ENCODE data around the gene CCNY.

CCNY gene

DNA sequence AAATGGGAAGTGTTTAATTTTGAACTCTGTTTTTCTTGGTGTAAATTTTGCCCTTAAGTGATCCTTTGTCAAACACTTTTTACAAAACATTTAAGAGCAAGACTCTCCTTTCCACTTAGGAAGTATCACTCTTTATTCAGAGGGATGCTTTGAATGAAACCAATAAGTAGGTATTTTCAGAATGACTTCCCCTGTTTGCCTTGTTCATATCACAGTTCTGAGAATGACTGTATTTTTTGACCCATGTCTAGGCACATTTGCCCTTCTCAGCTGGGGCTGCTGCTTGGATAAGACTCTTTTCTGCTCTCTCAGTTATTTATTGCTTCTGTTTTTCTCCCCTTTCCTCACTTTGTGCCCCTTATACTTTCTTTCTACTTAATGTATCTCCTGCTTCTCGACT, 98.2 kb downstream of the CCNY start:
- no peak for FAIRE-seq

DNA sequence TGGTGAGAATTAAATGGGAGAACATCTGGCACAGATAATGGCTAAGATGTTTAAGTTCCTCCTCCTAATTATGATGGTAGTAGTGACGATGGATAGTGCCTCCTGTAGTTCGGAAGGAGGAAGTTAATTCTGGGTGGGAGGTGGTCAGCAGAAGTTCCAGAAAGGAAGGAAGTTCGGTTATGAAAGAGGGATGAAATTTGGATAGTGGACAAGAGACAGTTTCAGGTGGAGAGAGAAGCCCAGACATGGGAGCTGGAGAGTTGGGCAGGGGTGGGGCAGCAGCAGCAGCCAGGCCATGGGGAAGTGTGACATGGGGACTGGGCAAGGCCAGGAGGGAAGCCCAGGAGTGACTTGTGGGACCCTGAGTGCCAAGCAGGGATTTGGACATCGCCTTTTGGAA, 99.5 kb downstream of the CCNY start:
- no peak for FAIRE-seq

DNA sequence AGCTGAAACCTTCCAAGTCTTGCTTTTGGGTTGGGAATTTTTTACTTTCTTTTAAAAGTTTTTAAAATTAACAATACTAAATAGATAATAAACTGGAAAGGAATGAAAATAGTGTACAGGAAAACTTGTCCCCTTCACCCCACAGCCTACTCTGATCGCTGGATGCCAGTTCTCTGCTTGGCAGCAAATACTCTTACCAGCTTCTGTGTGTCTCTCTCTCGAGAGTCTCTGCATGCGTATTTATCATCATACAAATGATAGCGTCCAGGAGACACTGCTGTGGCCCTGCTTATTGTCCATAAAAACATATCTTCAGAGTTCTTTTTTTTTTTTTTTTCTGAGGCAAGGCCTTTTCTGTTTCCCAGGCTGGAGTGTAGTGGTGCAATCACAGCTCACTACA, 101.5 kb downstream of the CCNY start:
- FAIRE-seq = no peak

DNA sequence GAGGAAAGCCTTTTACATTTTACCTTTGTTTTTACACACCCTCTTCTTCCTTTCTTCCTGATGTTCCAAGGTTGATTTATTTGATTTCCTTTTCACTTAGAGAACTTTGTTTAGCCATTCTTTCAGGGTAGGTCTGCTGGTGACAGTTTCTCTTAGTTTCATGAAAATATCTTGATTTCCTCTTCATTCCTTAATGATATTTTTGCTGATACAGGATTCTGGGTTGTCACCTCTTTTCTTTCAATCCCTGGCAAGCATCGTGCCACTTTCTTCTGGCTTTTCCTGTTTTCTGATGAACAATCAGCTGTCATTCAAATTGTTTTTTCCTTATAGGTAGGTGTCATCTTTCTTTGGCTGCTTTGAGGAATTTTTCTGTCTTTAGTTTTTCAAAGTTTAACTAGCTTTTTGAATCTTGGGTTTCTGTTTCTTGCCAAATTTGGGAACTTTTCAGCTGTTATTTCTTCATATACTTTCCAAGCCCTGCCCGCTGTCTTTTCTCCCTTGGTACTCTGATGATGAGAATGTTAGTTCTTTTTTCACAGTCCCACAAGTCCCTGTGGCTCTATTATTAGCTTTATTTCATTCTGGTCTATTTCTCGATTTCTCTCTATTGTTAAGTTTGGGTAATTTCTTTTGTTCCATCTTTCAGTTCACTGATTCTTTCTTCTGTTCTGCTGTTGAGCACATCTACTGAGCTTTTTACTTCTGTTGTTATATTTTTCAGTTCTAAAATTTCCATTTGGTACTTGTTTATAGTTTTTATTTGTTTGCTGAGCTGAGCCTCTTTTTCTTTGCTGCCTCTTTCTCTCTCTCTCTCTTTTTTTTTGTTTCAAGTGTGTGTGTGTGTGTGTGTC, 102.6 kb downstream of the CCNY start:
- FAIRE-seq = no peak

DNA sequence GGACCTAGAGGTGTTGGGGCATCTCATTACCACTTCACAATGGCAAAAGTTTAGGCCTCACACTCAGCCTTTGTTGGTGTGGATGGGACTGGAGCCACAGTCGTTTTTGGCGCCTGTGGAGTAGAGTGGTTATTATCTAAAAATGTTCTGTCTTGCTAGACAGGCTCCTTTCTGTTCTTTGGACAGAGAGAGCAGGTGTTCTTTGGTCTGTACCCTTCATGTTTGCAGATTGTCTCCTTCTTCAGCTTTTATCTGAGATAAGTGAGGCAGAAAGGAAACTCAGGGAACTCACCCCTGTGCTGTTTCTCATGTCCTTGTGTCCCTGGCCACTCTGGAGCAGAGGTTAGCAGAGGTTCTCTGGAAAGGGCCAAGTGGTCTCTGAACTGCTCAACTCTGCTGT, 103.7 kb downstream of the CCNY start:
- FAIRE-seq = no peak

DNA sequence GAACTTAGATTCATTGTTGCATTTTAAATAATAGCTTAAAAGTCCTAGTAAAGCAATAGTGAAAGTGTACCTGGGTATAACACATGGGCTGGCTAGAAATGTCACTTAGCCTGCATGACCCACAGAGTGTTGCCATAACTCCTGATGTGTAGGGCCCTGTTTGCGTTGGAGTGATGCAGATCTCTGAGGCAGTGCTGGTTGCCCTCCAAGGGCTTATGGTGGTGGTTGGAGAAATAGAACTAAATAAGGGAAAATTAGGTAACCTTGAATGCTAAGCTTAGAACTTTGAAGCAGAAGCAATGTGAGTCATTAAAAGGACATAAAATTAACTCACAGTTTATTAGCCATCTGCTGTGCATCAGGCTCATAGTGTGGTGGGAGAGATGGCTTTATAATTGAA, 105.7 kb downstream of the CCNY start:
- no peak for FAIRE-seq

DNA sequence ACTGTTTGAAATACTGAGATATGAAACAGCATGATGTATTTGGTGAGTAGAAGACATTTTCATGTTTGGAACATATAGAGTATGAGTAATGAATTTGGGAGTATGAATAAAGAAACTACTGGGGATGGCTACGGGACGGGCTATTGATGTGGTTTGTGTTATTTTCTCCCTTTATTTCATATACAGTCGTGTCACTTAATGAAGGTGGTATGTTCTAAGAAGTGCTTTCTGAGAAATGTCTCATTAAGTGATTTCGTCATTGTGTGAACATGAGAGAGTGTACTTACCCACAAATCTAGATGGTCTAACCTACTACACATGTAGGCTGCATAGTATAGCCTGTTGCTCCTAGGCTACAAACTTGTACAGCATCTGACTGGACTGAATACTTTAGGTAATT, 106.3 kb downstream of the CCNY start:
- FAIRE-seq = no peak

DNA sequence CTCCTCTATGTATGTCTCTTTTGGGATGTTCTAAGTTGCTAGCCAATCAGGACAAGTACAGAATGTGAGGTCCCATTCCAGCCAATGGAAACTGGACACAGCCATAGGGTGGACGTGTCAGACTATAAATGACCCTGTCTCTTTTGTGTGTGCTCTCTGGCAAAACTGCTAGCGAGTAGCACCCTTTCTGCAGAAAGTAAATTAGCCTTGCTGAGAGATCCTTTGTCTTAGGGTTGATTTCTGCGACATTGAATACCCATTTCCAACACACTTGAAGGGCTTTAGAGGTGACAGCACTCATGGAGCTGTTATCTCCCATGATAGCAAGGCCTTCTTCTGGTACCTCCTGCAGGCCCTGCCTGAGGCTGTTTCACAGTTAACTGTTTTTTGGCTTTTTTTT, 107.5 kb downstream of the CCNY start:
- no peak for FAIRE-seq

DNA sequence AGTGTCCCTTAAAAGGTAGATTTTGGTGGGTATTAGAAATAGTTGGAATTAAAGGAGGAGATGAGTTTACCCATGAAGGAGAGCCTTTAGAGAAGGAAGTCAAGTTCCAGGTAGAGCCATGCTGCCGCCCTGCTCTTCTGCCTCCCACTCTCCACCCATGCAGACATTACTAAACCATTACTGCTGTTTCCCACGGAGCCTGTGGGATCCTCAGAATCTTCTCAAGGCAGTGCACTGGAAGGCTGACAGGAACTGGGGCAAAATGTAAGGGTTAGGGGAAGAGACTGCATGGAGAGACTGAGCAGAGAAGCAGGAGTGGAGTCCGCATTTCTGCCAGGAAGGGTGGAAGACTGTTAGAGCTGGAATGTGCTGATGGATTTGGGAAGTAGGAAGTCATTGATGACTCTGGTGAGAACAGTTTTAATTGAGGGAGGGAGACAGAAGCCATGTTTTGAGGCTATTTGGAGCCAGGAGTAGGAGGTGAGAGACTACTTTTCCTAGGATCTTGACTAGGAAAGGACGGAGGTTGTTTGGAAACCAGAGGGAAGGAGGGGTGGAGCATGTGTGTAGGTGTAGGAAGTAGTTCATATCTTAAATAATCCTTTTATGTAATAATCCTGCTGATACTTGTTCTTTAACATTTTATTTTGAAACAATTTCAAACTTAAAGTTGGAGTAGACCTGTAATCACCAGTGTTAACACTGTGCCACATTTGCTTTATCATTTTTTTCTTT, 109.0 kb downstream of the CCNY start:
- no peak for FAIRE-seq

DNA sequence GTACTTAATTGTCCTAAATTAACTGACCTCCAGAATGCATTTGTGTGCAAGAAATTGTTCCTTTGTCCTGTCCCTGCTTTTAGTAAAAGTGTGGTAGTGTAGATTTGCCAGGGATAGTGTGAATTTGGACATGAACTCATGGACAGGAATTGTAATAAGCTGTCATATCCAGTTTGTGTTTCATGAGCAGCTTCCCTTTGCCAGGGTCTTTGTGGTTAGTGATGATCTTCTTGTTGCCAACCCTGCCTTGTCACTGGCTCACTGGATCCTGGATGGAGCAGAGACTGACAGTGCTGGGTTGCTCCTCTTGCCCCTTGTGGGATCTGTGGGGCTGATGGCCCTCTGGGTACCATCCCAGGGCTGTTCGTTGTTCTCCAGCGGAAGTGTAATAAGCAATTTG, 110.1 kb downstream of the CCNY start:
- FAIRE-seq = no peak

DNA sequence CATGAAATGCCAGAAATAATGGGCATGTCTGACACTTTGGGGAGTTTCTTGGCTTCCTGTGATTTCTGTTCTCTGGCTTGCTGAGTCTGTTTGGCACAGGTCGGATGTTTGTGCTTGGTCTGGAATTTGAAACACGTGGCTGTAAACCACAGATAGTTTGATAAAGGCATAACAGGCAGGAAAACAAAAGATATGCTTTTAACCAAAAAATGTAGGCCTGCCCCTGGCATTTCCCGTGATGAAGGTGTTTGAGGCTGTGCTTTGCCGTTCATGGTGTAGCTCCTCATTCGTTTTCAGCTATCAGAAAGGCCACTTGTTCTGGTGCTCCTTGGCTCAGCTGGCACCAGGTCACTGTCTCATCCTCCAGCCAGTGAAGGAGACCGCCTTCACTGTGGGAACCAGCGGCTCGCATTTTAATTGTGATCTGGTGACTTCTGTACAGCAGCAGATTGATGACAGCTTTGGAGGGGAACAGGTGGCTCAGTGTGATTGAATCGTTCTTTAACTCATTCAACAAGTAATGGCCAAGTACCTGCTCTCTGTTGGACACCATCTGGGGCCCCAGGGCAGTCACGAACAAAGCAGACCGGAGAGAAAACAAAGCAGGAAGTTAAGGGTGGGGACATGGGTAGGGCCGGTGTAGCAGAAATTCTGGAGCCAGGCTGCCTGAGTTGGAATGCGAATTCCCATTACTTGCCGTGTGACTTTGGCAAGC, 111.5 kb downstream of the CCNY start:
- FAIRE-seq = no peak

DNA sequence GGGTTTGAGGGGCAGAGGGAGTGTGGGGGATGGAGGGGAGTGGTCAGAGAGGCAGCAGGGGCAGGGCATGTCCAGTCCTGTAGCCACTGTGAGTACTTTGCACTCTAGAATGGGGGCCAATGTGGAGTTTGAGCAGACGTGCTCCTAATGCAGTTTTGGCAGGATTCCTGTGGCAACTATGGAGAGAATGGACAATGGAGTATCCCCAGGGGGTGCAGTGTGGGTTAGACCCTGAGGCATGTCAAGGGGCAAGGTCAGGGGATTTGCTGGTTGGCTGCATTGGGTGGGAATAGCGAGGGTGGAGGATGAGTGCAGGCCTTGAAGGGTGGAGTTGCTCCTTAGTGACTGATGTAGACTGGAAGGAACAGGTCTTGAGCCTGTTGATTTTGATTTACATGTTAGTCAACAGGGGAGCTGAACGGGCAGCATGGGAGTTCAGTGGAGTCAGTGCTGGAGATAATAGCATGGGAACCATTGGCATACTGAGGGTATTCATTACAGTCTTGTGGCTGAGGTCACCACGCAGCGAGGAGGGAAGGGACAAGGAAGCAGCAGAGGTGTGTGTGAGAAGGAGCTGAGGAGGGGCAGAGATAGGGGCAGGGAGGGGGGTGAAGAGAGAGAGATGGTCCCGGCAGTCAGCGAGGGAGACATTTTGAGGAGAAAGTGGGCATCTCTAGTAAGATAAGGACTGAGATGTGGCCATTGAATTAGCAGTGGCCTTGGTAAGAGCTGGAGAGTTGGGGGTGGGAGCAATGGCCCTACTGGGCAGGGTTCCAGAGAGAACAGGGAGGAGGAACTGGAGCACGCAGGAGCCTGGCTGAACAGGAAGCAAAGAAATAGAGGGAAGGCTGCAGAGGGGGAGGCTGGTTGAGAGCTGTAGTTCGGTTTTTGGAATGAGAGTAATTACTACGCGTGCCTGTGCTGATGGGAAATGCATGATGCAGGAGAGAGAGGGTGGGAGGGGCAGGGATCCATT, 112.7 kb downstream of the CCNY start:
- FAIRE-seq = no peak

DNA sequence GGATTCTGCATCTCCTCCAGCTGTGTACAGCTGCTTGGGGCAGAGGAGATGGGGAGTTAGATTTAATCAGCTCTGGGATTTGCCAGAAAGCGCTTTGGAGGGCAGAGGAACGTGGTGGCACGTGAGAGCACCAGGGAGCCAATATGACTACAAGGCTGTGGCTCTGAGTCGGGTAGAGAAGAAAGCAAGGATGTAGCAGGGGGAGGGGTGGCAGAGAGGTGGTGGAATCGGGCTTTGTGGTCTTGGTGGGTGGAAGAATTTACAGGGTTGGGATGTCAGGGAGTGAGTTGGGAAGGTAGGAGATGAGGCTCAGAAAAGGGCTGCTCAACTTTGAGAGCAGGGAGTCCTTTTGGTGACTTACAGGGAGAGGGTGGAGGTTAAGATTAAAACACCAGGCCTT, 113.6 kb downstream of the CCNY start:
- FAIRE-seq = no peak

DNA sequence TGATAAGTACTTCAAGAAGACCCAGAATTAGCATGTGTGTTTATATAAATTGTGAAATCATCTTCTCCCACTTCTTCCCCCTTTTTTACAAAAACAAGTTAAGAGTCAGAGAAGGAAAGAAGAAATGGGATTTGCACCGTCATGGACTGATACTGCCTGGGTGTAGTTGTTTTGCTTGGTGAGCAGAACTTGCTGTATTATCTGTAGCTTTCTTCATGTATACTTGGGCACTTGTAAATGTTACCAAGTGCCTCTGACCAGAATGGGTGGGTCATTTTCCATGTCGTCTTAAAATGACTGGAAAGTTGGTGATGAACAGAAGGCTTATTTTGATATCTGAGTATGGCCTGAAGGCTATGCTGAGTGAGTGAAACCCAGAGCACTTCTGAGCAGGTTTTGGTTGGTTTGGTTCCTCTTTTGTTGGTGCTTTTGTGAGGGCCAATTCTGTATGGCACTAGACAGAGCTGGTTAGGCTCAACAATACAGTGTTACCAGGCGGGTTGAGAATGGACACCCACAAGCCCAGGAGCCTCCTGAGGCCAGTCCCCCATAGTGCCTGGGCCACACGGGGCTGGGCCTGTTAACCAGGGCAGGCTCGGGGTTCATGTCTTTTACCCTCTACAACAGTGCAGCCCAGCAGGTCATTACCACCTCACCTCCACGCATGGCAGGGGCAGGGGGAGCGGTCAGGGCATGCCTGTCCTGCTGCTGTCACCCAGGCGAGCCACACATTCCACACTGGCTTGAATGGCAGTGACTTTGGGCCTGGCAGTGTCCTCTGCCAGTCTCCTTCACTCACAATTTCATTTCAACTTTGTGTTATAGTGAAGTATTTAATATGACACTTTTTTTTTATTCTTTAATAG, 115.1 kb downstream of the CCNY start:
- no peak for FAIRE-seq

DNA sequence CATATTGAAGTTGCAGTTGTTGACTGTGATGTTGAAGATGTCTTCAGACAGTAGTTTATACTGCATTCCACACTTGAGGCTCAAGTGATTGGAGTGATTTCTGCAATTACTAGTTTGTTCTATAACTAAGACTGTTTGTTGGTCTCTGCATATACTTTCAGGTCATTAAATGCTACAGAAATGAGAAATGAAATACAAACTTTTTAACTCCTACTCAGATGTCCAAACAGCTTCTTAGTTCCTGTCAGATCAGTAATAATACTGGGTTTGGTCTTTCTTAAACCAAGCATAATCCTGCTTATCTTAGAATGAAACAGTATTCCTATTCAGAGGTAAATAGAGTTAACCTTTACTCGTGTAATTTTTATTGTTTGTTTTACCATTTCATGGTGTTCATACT, 115.9 kb downstream of the CCNY start:
- FAIRE-seq = no peak

DNA sequence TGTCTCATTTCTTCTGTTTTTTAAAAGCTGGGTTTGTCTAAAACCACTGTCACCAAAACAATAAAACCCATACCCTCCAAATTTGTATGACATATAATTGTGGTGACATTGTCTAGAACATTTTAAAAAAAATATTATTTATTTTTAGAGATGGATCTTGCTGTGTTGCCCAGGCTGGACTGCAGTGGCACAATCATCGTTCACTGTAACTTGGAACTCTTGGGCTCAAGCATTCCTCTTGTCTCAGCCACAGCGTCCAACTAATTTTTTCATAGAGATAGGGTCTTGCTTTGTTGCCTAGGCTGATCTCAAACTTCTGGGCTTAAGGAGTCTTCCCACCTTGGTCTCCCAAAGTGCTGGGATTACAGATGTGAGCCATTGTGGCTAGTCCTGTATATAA, 116.5 kb downstream of the CCNY start:
- no peak for FAIRE-seq

DNA sequence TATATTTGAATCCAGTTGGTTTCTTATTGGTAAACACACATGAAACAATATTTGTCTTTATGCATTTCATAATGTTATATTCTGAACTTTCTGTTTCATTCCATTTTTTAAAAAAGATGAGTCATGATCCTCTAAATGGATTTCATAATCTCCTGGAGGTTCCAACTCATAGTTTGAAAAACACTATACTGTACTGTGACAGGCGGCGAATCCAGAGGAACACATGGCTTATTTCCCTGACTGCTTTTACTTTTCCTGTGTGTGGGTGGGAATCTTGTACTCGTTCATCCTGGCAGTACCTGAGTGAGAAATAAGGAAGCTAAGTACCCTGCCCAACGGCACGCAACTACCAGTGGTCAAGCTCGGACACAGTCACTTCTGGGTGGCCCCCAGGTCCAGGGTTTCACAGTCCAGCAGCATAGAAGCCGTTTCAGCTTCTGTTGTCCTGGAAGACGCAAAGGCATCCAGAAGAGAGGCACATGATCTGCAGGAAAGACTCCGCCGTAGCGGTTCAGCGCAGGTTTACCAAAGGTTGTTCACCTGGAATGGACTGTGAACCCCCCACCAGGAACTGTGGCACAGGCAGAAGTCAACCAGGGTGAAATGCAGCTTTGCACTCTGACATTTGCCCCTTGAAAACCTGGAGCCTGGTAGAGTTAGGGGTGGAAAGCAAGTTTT, 117.7 kb downstream of the CCNY start:
- FAIRE-seq = no peak

DNA sequence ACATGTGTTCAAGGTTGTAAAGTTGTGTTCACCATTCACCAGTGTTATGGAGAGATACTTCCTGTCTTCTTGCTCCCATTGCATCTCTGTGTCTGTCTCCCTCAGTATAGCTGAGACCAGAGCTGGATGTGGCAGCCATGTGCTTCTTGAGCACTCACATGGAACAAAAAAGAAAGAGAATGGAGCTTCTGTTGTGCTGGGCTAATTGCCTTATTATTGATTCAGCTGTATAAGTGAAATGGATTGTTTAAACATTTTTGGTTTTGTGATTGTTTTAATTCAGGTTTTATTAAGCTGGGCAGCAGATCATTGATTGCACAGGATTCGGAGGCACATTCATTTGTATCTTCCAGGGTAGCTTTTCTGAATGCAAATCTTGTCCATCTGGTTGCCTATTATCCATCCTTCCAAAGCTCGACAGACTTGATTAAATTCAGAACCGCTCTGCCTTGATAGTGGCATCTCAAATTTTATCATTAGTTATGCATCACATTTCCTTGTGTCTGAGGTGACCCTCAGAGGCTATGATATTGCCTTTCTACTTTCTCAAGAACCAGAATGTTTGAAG, 119.9 kb downstream of the CCNY start:
- no peak for FAIRE-seq

DNA sequence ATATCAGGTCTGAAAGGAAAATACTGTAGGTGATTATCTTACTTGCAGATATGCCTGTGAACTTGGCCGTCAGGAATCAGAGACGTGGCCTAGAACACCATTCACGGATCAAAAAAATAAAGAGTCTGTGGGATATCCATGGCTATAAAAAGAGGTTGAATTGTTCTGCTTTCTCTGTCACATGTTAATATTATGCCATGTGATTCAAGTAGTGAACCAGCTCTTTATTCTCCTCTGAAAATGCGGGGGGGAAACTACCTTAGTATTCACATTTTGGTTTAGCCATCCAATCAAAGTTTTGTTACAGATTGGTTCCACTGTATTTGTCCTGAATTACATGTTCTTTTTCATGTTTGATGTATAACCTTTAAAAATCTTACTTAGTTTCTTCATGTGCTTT, 120.5 kb downstream of the CCNY start:
- no peak for FAIRE-seq
